HG03095 (cell line): Measurements from ENCODE around the gene TNC.
"Not testable (repeated sequence)": the region's sequence is repeated elsewhere in the genome, so short reads cannot be mapped to it uniquely, and the experiment has no call there.

Experiments
- ATAC-seq: cut with Tn5 transposase; IDR thresholded peaks from one replicate; pipeline ENCODE4 v1.9.1; 2021; ENCODE audit warnings: moderate library complexity; ENCODE audit not compliant: unreplicated experiment

The TNC gene

GRCh38 chr9:115135821-115136778, 18.1 kb upstream of the TNC start:
- ATAC-seq: no peak

- ATAC-seq: no peak
These were observed 17.0 kb upstream of the TNC start for GRCh38 chr9:115134941-115135340.

GRCh38 chr9:115133649-115134048, 15.7 kb upstream of the TNC start:
- ATAC-seq: no peak

GRCh38 chr9:115132648-115133047, 14.7 kb upstream of the TNC start:
- no peak for ATAC-seq

GRCh38 chr9:115130176-115130575, 12.2 kb upstream of the TNC start:
- ATAC-seq: no peak

GRCh38 chr9:115128726-115129125, 10.8 kb upstream of the TNC start:
- ATAC-seq: not testable (repeated sequence)

GRCh38 chr9:115127191-115127817, 9.3 kb upstream of the TNC start:
- no peak for ATAC-seq

- ATAC-seq: no peak
These were observed 8.4 kb upstream of the TNC start for GRCh38 chr9:115126404-115126803.

- no peak for ATAC-seq
These were observed 5.0 kb upstream of the TNC start for GRCh38 chr9:115122937-115123336.

- no peak for ATAC-seq
These were observed 3.2 kb upstream of the TNC start for GRCh38 chr9:115121181-115121580.

- ATAC-seq: no peak
These were observed 892 bp upstream of the TNC start for GRCh38 chr9:115118879-115119218.

GRCh38 chr9:115116421-115117284, 1.3 kb downstream of the TNC start:
- no peak for ATAC-seq

- no peak for ATAC-seq
These were observed 2.0 kb downstream of the TNC start for GRCh38 chr9:115115924-115116323.

- ATAC-seq: no peak
These were observed 2.7 kb downstream of the TNC start for GRCh38 chr9:115115117-115115880.

GRCh38 chr9:115114546-115114945, 3.4 kb downstream of the TNC start:
- ATAC-seq: no peak

GRCh38 chr9:115114084-115114483, 3.9 kb downstream of the TNC start:
- ATAC-seq: no peak

GRCh38 chr9:115111874-115112273, 6.1 kb downstream of the TNC start:
- ATAC-seq: no peak

GRCh38 chr9:115109486-115109885, 8.5 kb downstream of the TNC start:
- ATAC-seq: no peak

- no peak for ATAC-seq
These were observed 10.3 kb downstream of the TNC start for GRCh38 chr9:115107701-115108100.

GRCh38 chr9:115106642-115107041, 11.3 kb downstream of the TNC start:
- no peak for ATAC-seq

- no peak for ATAC-seq
These were observed 12.0 kb downstream of the TNC start for GRCh38 chr9:115106001-115106400.
